Karpas-422 (cell line): Measurements from ENCODE around the gene MTARC2. TPM values are rescaled to one million over a fixed set of nuclear protein-coding genes. Genes with fewer than 3 reads are reported as not detected.

Source experiments
- total RNA-seq: library from RNA; depleted of rRNA; stranded (reverse); fragments of >200 nt; shearing (Covaris generic); gene quantifications from 2 replicates; pipeline ENCODE4 v1.2.3, GENCODE V29; 2014; ENCODE audit warnings: low replicate concordance; rRNA removed

The MTARC2 gene
- total RNA-seq, 1 experiment from 2014 or later = 0.48 TPM

Other genes with a start within 250 kb of the MTARC2 start
- 0.90 and 1.3 TPM in 2 replicates for gene MARK1, start 220.2 kb upstream of the MTARC2 start, total RNA-seq
- 0.11 TPM in 1 of 2 replicates, not detected in the other for gene C1orf115, start 58.0 kb upstream of the MTARC2 start, total RNA-seq
- 0.04 TPM in 1 of 2 replicates, not detected in the other for gene MTARC1, start 38.6 kb downstream of the MTARC2 start, total RNA-seq
- not detected in 2 replicates for gene HLX, start 131.1 kb downstream of the MTARC2 start, total RNA-seq